HG02884 (cell line): ENCODE measurements around the gene REG3A.

Experiments
- ATAC-seq: cut with Tn5 transposase; IDR thresholded peaks from one replicate; pipeline ENCODE4 v1.9.1; 2021; ENCODE audit warnings: mild to moderate bottlenecking, moderate library complexity; ENCODE audit not compliant: unreplicated experiment

Gene REG3A

DNA sequence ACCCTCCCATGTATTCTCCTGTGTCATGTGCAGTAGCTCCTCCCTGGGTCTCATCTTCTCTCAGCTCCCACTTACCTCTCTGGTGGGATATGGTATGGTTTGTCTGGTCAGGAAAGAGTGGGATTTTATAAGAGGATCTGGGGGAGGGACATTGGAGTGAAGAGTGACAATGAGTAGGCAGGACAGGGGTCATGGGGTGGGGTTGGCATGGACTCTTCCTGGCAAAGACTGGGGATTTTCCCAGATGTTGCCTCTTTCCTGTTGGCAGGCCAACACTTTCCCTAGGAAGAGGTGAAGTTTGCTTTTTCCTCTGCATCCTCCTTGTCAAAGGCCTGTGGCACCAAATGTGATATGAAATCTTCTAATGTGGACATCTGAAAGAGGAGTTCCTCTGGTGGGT is at the start of gene REG3A:
REG3A (minus strand) TSS at position 101 of the 400 bp plus-strand sequence. CDS start 348 bp downstream, outside the sequence.
- no peak for ATAC-seq

DNA sequence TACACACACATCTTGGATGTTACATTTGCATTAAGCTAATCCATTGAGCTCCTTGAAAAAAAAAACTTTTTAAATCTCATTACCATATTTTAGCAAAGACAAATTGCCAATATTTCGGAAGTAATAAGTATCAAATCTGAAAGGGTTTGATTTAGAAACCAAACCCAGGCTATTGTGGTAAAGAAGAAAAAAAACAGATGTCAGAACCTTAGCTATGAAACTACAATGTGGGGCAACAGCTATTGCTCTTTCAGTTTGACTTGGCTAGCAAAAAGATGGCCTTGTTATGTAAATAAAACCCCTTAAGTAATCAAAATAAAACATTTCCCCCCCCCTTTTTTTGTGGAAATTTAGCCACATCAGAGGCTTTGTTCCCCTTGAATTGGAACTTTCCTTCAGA is 41.2 kb upstream of the REG3A start:
- ATAC-seq: no peak

DNA sequence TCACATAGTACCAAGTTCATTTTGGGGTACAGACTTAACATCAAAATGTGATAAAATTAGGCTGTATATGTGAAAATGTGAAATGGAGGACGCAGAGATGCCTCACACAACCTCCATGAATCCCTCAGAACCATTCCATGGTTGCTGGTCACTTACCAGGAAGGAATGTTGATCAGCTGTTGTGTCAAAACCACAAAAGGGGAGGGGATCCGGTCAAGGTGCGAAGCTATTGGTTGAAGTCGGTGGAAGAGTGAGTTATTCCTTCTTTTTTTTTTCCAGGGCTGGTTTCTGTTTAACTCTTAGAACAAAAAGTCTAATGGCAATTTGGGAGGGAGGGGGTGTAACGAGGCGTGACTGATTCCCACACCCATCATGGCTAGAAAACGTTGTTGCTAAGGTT is 32.3 kb upstream of the REG3A start:
- ATAC-seq: no peak

- no peak for ATAC-seq
These were observed 31.5 kb upstream of the REG3A start for GRCh38 chr2:79191081-79191480.

DNA sequence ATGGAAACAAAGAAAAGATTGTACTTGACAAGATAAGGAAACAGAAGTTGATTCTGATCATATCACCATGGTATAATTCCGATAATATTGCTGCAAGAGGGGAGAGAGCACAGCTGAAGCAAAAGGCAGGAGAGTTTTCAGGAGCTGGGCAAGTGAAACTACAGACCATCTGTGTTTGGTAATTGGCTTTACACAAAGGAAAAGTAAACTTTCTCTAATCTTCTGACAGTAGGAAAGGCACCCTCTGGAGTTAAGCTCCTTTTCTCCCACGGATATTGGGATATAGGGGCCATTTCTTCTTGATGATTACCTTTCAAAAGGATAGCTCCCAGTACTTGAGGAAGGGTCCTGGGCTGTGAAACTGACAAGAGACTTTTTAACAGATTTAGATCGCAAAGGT is 29.9 kb upstream of the REG3A start:
- ATAC-seq: no peak

DNA sequence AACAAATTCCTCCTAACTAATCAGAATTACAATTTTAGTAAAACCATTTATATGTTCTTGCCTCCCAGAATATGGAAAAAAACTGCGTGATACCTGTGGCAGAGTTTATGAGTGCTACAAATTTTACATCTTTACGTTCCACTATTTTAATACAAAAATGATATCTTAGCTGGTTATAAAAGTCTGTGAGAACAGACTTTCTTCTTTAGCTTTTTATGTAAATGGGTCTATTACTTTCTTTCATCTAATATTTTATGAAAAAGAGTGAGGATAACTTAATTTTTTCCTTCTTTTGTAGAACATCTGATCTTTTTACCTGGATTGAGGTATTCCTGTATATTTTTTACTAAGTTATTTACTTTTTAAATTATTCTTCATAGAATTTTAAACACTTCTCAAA is 22.1 kb upstream of the REG3A start:
- no peak for ATAC-seq

DNA sequence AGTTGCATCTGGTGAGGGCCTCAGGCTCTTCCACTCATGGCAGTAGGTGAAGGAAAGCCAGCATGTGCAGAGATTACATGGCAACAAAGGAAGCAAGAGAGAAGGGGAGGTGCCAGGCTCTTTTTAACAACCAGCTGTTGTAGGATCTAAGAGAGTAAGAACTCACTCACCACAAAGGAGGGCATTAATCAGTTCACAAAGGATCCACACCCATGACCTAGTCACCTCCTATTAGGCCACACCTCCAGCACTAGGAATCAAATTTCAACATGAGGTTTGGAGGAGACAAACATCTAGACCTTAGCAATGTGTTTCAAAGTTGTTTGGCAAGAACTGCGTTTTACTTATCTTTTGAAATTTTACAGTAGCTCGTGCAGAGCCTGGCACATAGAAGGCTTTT is 20.5 kb upstream of the REG3A start:
- ATAC-seq: no peak

DNA sequence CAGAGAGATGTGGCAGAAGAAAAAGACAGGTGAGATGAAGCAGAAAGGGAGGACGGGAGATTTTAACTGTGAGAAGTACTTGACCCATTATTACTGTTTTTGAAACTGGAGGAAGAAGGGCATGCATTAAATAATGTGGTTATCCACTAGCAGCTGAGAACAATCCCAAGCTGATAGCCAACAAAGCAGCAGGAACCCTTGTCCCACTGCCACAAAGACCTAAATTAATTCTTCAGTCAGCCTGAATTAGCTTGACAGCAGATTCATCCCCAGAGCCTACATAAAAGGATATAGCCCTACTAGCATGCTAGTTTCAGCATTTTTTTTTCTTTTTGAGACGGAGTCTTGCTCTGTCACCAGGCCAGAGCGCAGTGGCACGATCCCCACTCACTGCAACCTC is 19.5 kb upstream of the REG3A start:
- ATAC-seq: no peak

DNA sequence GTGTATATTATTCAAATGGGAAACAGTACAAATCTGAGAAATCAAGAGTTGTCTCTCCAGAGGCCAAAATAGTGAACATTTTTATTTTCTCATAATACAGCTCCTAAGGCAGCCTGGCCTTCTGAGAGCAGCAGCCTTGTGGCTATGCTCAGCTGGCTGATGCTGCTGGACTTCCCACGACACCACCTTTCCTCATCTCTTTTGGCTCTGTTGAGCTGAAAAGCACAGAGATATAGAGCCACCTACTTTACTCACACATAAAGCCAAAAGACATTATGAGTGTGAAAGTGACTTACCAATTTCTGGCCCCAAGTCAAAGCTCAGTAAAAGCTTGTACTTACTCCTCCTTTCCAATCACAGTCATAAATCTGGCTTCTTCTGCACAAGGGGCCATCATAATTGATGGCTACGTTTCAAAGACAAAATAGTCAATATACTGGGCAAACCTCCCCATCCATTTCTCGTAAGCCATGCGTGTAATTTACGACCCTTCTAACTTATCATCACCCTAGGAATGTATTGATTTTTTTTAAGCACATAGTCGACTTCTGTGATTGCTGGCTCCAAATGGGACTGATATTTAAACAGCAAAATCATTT is 18.6 kb upstream of the REG3A start:
- ATAC-seq: no peak

- ATAC-seq: no peak
These were observed 11.9 kb upstream of the REG3A start for GRCh38 chr2:79171348-79171958.

GRCh38 chr2:79162801-79163200 is 3.2 kb upstream of the REG3A start:
- ATAC-seq: no peak

- ATAC-seq: no peak
These were observed 2.6 kb upstream of the REG3A start for GRCh38 chr2:79162132-79162531.

- ATAC-seq: no peak
These were observed 523 bp downstream of the REG3A start for GRCh38 chr2:79159030-79159429.

DNA sequence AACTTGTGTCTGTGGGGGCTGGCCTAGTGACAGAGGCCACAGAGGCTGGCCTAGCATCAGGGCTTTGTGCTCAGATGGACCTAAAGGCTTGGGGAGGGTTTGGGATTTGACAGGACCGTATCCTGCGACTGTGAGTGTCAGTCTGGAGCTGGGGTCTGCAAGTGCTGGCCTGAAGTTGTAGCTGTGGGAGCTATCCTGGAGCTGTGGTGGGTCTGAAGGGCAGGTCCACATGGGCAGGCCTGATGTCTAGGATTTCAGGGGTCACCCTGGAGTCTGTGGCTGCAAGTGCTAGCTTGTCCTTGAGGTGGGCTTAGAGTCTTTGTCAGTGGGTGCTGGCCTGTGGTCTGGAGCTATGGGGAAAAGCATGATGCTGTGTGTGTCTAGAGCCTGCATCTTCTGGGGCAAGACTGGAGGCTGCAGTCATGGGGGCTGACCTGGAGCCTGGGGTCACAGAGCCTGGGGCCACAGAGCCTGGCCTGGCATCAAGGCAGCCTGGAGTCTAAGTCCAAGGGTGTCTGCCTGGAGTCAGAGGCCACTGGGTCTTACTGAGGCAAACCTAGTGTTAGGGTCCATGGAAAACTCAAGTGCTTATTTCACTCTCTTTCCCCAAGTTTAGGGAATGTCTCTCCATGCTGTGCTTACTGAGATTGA is 3.6 kb downstream of the REG3A start:
- no peak for ATAC-seq

- no peak for ATAC-seq
These were observed 20.1 kb downstream of the REG3A start for GRCh38 chr2:79139423-79139822.

DNA sequence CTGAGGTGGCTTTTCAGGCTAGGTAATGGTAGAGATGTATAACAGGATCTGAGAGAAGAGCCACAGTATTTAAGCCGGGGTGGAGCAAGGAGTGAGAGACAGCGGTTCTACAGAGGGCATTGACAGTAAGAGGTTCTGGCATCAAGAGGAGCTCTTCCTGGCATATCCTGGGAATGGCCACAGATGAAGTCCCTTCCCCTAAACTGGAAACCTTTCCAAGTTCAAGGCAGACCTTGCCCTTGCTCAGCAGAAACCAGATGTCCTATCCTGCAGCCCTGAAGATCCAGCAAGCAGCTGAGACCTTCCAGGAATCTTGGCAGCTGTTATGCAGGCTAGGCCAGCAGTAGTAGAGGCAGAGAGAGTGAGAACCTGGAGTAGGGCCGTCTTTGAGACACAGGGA is 21.2 kb downstream of the REG3A start:
- ATAC-seq: no peak

DNA sequence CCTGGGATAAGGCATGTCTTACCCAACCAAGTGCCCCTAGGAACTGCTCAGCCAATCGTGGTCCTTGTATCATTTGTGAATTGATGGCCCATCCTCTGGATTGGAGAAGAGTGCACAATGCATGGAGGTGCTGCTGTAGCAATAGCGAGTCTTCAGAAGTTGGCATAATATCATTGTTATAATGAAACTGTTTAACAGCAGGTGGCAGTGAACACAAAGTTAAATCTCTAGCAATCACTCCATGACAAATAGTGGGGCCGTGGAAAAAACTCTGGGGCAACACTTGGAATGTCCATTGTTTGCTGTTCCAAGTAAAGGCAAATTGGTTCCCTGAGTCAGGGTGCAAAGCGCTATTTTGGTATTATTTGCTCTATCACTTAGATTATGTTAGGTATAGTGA is 27.9 kb downstream of the REG3A start:
- ATAC-seq: no peak

- no peak for ATAC-seq
These were observed 29.7 kb downstream of the REG3A start for GRCh38 chr2:79129804-79130203.

DNA sequence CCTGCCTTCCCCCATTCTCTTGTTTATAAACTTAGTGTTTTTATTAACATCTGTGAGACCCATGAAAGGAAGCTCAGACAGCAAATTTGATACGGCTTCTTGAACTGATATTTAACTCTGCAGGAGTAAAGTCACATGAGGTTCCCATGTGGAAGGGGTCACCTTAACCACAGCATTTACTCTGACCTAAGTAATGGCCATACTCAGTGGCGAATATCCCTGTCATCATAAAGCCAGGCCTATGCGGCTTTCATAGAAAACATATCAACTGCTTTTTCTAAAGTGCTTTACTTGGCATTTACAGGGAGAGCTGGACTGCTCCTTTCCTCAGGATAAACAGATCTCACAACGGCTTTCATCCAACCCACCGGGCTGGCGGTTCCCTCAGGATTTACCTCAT is 30.3 kb downstream of the REG3A start:
- no peak for ATAC-seq

DNA sequence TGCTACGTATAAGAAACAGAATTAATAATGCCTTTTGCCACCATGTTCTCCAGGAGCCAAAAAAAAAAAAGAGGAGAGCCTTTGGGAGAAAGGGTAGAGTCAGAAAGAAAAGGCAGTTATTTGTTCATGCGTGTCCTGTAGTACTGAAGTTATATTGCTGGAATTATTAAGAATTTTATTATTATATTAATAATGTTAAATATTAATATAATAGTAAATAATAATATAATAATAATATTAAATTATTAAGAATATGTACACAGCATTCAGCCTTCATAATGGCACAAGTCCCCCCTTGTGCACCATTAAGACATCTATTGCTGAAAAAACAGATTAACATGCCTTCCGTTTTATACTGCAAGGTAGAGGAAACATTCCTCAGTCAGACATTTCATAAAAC is 31.1 kb downstream of the REG3A start:
- ATAC-seq: no peak

GRCh38 chr2:79125721-79125985 is 33.9 kb downstream of the REG3A start:
- ATAC-seq: no peak

DNA sequence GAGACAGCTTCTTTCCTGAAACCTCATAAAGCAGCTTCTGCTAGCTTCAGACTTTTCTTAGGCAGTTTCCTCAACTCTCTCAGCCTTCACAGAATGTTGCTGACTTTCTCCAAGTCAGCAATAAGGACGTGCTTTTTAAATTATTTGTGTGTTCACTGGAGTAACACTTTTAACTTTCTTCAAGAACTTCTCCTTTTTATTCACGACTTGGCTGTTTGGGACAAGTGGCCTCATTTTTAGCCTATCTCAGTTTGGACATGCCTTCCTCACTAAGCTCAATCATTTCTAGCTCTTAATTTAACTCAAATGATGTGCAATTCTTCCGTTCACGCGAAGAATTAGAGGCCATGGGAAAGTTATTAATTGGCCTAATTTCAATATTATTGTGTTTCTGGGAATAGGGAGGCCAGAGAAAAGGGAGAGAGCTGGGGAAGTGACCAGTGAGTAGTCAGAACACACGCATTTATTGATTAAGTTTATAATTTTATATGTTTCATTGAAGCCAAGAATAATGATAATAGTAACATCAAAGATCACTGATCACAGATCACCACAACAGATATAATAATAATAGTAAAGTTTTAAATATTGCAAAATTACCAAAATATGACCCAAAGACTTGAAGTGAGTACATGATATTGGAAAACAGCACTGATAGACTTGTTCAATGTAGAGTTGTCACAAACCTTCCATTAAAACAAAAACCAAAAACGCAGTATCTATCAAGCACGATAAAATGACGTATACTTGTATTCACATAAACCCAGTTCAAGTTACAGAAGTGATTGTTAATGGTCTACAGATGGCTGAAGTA is 34.4 kb downstream of the REG3A start:
- no peak for ATAC-seq
